ENCODE measurements around the gene BIRC6.

- TF ChIP-seq, protein P1, sequence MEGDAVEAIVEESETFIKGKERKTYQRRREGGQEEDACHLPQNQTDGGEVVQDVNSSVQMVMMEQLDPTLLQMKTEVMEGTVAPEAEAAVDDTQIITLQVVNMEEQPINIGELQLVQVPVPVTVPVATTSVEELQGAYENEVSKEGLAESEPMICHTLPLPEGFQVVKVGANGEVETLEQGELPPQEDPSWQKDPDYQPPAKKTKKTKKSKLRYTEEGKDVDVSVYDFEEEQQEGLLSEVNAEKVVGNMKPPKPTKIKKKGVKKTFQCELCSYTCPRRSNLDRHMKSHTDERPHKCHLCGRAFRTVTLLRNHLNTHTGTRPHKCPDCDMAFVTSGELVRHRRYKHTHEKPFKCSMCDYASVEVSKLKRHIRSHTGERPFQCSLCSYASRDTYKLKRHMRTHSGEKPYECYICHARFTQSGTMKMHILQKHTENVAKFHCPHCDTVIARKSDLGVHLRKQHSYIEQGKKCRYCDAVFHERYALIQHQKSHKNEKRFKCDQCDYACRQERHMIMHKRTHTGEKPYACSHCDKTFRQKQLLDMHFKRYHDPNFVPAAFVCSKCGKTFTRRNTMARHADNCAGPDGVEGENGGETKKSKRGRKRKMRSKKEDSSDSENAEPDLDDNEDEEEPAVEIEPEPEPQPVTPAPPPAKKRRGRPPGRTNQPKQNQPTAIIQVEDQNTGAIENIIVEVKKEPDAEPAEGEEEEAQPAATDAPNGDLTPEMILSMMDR (conservative IDR thresholded peaks at IDR 0.05; ENCODE audit: low read length), result no peak
- TF ChIP-seq EZH2phosphoT487 (IDR thresholded peaks at IDR 0.05; ENCODE audit: borderline replicate concordance, low read depth, low read length), result no peak
These were observed 175.5 kb downstream of the BIRC6 start for GRCh38 chr2:32532341-32532740.
